ENCODE measurements around the gene PTEN.

Gene PTEN

GRCh38 chr10:87987206-87987605, 123.8 kb downstream of the PTEN start:
- DNase-seq = no peak

- peak; percentile 29 for DNase-seq
Observed at GRCh38 chr10:87991946-87992345, 128.5 kb downstream of the PTEN start.

GRCh38 chr10:88004451-88004850, 141.0 kb downstream of the PTEN start:
- DNase-seq = peak; percentile 67

GRCh38 chr10:88006261-88006660, 142.8 kb downstream of the PTEN start:
- DNase-seq = no peak

GRCh38 chr10:88008866-88009470, 145.5 kb downstream of the PTEN start:
- DNase-seq = no peak

- no peak for DNase-seq
Observed at GRCh38 chr10:88012641-88013040, 149.2 kb downstream of the PTEN start.

- no peak for DNase-seq
Observed at GRCh38 chr10:88017781-88018180, 154.4 kb downstream of the PTEN start.

GRCh38 chr10:88019753-88020152, 156.3 kb downstream of the PTEN start:
- peak; percentile 69 for DNase-seq
